ENCODE data around the gene ATAT1.

Gene ATAT1

DNA sequence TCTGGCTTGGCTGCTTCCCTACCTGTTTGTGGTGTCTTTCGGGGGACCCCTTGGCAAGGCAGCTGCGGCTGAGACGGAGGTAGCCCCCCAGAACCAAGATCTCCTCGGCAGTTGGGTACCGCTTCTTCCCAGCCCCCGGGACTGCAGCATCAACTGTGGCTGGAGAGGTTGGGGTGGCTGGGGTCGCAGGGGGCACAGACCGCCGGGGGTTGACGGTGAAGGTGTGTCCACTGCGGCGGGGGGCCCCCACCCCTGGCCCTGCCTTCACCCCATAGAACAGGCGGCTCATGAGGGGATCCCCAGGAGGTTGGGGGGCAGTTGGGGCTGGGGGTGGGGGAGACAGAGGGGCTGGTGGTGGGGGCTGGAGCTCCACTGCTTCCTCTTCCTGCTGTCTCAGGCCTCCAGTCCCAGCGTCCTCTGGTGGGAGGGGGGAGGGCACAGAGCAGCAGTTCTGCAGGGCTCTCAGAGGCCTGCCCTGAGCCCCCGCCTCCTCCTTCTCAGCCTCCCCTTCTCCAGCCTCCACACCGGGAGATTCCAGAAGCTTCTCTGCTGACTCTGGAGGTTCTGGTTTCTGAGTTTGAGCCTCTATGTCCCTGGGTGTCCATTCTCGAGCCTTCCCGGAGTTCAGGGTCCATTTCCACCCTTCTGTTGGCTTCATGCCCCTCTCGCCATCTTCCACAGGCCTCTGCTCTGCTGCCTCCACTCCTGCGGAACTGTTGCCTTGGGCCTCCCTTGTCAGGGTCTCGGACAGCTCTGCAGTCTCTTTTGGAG lies 57.9 kb downstream of the ATAT1 start:
- DNase-seq (ENCODE audit: low read depth): no peak

DNA sequence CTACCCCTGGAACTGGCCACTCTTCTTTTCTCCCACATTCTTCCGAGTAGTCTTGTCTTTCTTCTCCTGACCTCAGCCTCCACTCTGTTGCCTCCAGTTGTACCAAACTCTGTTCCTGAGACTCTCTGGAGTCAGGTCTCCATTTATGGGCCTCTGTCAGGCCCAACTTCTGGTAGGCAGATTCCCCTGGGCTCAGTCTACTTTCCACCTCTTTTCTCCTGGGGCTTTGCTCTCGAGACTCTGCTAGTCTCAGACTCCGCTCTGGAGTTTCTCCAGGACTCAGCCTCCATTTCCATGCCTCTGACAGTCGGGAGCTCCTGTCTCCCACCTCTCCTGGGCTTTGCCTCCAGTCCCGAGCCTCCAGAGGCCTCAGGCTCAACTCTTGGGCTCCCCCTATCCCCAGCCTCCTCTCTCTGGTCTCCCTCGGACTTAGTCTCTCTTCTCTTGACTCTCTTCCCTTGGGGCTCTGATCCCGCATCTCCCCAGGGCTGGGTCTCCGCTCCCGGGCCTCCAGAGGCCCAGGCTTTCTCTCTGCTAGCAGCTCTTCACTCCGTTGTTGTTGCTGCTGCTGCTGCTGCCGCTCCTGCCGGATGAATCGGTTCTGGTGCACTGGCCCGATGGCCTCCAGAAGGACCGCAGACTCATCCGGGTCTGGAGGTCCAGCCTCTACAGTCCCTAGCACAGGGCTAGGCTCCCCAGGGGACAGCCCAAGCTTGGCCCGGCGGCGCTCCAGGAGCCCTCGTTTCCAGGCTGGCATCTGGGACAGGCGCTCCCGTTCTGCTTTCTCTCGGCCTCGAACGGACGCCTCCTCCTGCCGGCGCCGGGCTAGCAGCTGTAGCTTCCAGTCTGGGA lies 58.7 kb downstream of the ATAT1 start:
- DNase-seq (ENCODE audit: low read depth): no peak

DNA sequence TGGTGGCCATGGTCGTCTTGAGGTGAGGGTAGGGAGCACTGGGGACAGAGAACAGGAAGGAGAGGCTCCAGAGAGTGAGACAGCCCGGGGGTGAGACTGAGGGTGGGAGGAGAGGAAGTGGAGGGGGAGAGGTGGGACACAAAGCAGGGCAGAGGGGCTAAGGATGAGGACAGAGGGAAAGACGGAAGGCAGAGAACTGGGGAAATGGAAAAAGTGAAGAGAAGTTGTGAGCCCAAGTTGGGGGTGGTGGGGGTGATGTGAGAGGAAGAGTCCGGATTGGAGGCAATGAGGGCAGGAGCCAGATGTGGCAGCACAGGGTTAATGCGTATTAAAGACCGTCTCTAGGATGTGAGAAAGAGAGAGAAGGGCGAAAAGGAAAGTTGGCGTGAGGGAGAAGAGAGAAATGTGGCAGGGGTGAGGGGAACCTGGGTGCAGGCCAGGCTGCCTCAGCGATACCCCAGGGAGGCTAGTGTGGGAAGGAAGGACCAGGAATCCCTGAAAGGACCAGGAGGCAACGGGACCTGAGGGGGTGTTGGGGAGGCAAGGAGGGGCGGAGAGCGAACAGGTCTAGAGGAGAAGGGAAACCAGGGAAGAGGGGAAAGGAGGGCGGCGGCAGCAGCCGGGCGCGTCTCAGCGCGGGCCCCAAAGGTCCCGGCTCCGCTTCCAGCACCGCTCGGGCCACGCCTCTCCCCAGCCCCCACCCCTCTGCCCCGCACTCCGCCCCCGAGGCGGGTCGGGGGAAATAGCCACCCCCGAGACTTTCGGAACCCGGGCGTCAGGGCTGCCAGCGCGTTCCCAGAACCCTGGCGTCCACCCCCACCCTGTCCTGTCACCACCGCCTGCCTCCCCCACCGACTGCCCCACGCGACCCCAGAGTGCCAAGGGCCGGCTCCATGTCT lies 59.6 kb downstream of the ATAT1 start, which contains the start of gene PPP1R18:
Gene PPP1R18, minus strand, starts transcription at position 637 of the 899 bp plus-strand sequence. Its CDS starts 627 bp downstream, at position 10.
- peak; percentile 47 for DNase-seq (ENCODE audit: low read depth)

DNA sequence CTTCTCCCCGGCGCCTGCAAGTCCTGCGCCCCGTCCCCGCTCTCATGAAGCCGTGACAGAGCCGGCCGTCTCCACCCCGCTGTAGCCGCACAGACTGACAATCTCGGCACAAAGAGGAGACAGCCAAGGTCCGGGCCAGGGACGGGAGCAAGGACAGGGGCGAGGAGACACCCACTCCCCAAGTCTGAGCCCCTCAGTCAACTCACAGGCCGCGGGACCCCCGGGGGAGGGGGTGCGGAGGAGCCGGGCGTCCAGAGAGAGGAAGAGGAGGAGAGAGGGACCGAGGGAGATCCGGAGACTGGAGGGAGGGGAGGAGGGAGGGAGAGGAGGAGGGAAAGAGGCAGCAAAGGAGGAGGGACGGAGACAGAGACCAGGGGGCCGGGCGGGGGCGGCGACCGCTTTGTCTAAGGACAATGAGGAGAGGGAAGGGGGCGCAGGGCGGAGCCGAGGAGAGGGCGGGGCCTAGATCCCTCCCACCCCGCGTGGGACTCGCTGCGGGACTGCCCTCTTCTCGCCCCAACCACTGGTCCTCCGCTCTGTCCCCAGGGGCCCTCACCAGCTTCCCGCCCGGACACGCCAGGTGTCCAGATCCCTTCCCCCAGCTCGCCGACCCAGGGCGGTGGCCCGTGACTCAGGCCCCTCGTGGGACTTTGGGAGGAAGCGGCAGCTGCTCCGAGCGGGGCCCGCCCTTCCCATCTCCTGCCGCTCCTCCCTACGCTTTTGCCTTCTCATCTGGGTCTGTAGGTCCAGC lies 60.4 kb downstream of the ATAT1 start:
- peak; percentile 94 for DNase-seq (ENCODE audit: low read depth)

DNA sequence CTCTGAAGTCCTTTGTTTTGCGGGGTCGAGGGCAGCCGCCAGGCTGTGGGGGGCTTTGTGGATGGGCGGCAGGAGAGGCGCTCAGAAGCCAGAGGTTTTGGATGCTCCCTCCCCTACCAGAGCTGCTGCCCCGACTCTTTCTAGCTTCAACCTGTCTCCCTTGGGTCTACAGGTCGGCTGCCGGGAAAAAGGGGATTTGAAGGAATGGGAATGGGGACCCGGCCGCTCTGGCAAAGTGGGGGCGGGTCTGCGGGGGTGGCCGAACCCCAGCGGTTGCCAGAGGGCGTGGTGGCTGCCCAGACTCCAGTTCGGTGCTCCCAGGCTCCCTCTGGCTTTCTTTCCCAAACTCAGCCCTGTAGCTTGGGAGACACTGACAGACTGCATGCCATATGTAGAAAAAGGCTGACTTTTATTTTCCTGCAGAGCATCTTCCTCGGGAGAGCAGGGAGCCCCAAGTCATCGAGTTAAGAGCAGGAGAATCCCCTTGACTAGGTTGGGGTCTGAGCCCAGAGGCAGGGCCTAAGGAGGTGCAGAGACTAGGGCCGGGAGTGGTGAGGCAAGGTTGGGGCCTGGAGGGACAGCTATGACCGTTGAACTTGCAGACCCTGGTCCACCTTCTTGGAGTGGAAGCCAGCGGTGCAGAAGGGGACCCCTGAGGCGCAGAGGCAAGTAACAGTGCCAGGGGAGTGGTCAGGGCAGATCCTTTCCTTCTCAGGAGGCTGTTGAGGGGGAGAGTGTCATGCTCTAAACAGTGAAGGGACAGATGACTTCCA lies 61.2 kb downstream of the ATAT1 start:
- DNase-seq (ENCODE audit: low read depth): peak; percentile 53

DNA sequence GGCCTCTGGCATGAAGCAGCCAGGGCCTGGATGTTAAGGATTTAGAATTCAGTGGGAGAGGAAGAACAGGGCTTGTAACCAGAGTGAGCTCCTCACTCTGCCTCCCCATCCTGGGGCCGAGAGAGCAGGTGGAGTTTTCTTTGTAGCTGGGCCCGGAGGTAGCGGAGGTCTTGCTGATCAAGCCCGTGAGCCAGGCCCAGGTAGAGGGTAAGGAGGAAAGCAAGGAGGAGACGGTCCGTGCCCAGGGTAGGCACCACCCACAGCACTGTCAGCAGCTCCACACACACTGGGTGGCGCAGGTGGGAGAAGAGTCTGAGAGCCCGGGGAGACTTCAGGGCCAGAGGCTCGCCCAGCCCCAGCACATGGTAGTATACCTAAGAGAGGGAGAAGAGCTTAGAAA lies 61.9 kb downstream of the ATAT1 start:
- DNase-seq (ENCODE audit: low read depth): no peak

DNA sequence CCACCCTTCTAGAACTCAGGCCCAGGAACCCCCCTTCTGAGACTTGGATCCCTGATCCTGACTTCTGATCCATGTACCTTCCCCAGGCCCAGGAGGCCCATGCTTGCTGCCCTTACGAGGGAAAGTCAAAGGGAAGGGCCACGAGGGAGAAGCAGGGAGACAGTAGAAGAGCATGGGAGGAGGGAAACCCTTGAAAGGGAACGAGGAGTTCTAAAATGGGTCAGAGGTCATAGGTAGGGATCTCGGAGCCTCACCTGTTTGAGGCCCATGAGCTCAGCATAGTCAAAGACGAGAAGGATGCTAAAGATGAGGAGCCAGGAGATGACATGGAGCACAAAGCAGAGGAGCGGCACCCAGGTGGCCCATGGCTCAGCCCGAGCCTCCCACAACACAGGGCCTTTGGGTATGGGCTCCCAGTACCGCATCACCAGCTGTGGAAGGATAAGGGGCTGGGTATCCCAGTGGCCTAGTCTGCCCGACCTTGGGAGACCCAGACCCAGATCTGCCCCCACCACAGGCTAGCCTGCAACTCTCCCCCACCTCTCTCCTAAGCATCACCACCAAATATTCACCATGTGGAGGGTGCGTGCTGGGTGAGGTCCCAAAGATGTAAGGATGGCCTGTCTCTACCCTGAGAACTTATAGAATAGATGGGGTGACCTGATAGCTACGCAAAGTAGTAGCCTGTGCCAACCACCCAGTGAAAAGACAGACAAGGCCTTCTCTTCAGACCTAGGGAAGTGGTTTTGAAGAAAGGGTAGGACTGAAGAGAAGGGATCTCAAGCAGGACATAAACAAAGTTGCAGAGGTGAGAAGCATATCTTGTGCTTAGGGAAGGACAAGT lies 62.6 kb downstream of the ATAT1 start:
- no peak for DNase-seq (ENCODE audit: low read depth)

DNA sequence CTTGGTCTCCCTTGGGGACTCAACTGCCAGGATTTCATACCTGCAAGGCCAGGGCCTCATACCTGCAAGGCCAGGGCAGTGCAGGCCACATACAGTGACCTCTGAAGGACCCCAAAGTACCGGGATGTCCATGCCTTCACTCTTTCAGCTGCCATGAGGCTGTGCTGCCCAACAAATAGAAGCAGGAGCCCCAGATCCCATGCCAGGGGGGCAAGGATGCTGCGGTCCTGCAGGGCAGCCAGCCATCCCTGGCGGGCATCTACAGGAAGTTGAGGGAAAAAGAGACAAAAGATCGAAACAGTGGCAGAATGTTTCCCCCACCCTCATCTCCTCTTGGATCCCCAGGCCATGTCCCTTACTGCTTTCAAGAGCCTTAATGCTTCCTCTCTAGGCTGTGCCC lies 63.3 kb downstream of the ATAT1 start:
- DNase-seq (ENCODE audit: low read depth): no peak

DNA sequence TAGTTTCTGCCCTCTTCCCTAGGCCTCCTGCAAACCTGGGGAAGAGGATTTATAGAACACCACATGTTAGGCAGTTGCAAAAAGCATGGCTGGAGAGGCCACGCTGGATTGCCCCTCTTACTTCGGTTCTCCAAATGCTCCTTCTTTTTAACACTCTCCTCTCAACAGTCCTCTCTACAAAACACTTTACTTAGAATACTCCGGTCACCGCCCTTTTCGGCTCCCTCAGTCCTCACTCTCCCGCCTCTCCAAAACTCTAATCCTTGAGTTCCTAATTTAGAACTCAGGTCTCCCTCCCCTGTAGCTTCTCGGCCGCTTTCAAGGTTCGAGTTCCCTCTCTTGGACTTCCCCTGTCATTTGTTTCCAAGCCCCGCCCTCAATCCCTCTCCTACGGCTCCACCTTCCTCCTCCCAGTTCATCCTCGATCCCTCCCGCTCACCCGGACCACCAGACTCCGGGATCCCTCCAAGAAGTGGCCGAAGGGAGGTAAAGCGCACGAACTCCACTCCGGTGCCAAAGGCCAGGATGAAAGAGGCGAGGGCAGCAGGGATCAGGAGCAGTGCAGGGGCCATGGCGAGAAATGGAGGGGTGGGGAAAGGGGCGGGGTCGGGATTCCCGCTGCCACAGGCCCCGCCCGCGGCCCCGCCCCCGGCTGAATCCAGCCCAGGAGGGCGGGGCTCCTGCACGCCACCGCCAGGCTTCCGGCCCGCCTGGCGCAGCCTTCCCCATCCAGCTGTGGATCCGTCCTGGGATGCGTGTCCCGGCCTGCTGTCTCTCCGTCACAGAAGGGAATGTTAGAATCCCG lies 63.9 kb downstream of the ATAT1 start, which contains the start of gene NRM:
Gene NRM, minus strand, starts transcription at position 582 of the 805 bp plus-strand sequence. Its CDS starts 10 bp downstream, at position 572.
- DNase-seq (ENCODE audit: low read depth): peak; percentile 74

DNA sequence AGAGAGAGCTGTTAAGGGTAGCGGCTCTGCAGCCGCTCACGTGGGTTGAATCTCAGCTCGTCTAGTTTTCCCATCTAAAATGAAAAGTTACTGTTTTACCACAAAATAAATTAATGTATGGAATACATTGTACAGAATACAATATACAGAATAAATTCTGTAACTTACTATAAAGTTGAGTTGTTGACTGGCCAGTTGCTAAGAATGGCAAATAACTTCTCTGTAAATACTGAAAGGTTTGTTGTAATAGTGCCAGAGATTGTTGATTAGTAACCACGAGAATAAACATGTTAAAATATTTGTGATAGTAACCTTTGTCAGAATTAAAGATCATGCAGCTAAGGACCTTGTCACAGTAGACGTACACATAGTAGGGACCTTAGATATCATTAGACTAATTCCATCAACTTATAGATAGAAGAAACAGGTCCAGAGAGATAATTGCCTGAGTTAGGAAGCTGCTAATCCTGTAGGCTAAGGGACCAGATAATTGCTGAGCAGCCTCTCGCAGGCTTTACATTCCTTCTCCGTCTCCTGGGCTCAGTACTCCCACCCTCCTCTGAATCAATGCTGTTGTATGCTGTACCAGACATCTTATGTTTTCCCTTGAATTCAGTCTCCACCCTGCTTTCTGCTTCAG lies 64.7 kb downstream of the ATAT1 start:
- DNase-seq (ENCODE audit: low read depth): no peak

Measured in stromal cell of bone marrow (primary cell).